A673 (cell line): ENCODE data around the gene ABCA7. TPM values are rescaled to one million over a fixed set of nuclear protein-coding genes. Genes with fewer than 3 reads are reported as not detected.

Experiments used
- BruUV-seq: library from RNA; stranded (reverse); fragments of 400-500 nt; replicated peaks from 2 replicates; lab custom pipeline; 2021; lab: Mats Ljungman, UMichigan
- CTCF ChIA-PET: fragments of 300-600 bp; sonication (Branson Sonifier 250); formaldehyde crosslinking; loops from one replicate; lab custom pipeline; 2022; ENCODE audit warnings: antibody characterized with exemption; lab: Charles Lee
- POLR2A ChIA-PET: fragments of 300-600 bp; sonication (Branson Sonifier 250); formaldehyde crosslinking; loops from one replicate; lab custom pipeline; 2022; ENCODE audit warnings: antibody characterized with exemption; ENCODE audit not compliant: low non-redundant PET; lab: Charles Lee
- DNase-seq: peaks from one replicate; pipeline ENCODE4 v3.0.0-alpha.2; 2015; ENCODE audit warnings: low spot score
- H3K27ac ChIP-seq: fragments of 200-600 bp; sonication (generic); 2 replicates; pipeline ENCODE4 v1.5.1; 2016; ENCODE audit warnings: mixed run types, low read depth, mild to moderate bottlenecking, mixed read lengths, antibody characterized with exemption, low read length; ENCODE audit not compliant: poor library complexity, severe bottlenecking
- H3K27me3 ChIP-seq: fragments of 200-600 bp; sonication (generic); replicated peaks from 2 replicates; pipeline ENCODE4 v1.6.1; 2017; ENCODE audit warnings: mixed run types, low read depth, mild to moderate bottlenecking, mixed read lengths, antibody characterized with exemption, low read length; ENCODE audit not compliant: insufficient read depth, poor library complexity
- H3K36me3 ChIP-seq: fragments of 200-600 bp; sonication (generic); 2 replicates; pipeline ENCODE4 v1.6.1; 2016; ENCODE audit warnings: mixed run types, mild to moderate bottlenecking, mixed read lengths, antibody characterized with exemption, low read length; ENCODE audit not compliant: insufficient read depth, poor library complexity, severe bottlenecking
- H3K4me1 ChIP-seq: fragments of 200-600 bp; sonication (generic); 2 replicates; pipeline ENCODE4 v1.6.1; 2017; ENCODE audit warnings: mixed run types, mild to moderate bottlenecking, mixed read lengths, antibody characterized with exemption, low read length; ENCODE audit not compliant: insufficient read depth, poor library complexity, severe bottlenecking
- H3K4me3 ChIP-seq: fragments of 200-600 bp; sonication (generic); 2 replicates; pipeline ENCODE4 v1.5.1; 2016; ENCODE audit warnings: low read depth, mixed run types, mild to moderate bottlenecking, mixed read lengths, low read length; ENCODE audit not compliant: poor library complexity, severe bottlenecking
- H3K9me3 ChIP-seq: fragments of 200-600 bp; sonication (generic); 2 replicates; pipeline ENCODE4 v1.6.1; 2016; ENCODE audit warnings: mixed run types, low read depth, mild to moderate bottlenecking, mixed read lengths, antibody characterized with exemption, low read length; ENCODE audit not compliant: poor library complexity, severe bottlenecking
- CTCF ChIP-seq: fragments of 300-800, 200-600 bp; sonication (generic); conservative IDR thresholded peaks from 2 replicates; pipeline ENCODE4 v1.5.1; 2017; ENCODE audit warnings: low read depth, mild to moderate bottlenecking, antibody characterized with exemption, low read length, moderate library complexity, mixed read lengths
- EZH2 ChIP-seq: fragments of 200-600 bp; sonication (generic); IDR thresholded peaks from 2 replicates; pipeline ENCODE4 v1.6.1; 2017; ENCODE audit warnings: borderline replicate concordance, low read depth, mild to moderate bottlenecking, mixed read lengths, antibody characterized with exemption, low read length; ENCODE audit not compliant: poor library complexity, severe bottlenecking
- intact Hi-C: fragments of 100-400 bp; cut with micrococcal nuclease; formaldehyde crosslinking; loops from one replicate; pipeline ENCODE4 v1.10.0; 2022; ENCODE audit not compliant: unreplicated experiment
- total RNA-seq: library from RNA; stranded (reverse); gene quantifications from 2 replicates; pipeline ENCODE4 v1.2.3, GENCODE V29; 2021

ABCA7 gene
- total RNA-seq, 1 experiment from 2014 or later, result 12.0 TPM

GRCh38 chr19:1000591-1001537 lies 39.0 kb upstream of the ABCA7 start:
- CTCF ChIA-PET, result interaction anchor here (0.7 kb wide), 1 partner anchor 134 kb away, joined by 3 read pairs; no protein-coding TSS in a partner anchor
- Histone ChIP-seq H3K4me1 (peaks cover 20% of the 10 kb centered on the region), H3K36me3 (no peaks in the 10 kb centered on the region), H3K9me3 (no peaks in the 10 kb centered on the region), H3K4me3 (peak overlapping the region; percentile 17), H3K27me3 (peaks cover 50% of the 10 kb centered on the region), H3K27ac (no peak overlapping the region)
- intact Hi-C loops, result no loop called here
- TF ChIP-seq CTCF, result no peak
- no peak for TF ChIP-seq EZH2
- no TSS peak for BruUV-seq
- DNase-seq, result no peak
- POLR2A ChIA-PET, result interaction anchor here (0.6 kb wide), 1 partner anchor 118 kb away, joined by 4 read pairs; no protein-coding TSS in a partner anchor

- intact Hi-C loops, result no loop called here
- H3K4me3 ChIP-seq, result no peak overlapping the region
- H3K4me1 ChIP-seq, result peaks cover 12% of the 10 kb centered on the region
- no peak overlapping the region for H3K27ac ChIP-seq
- peaks cover 44% of the 10 kb centered on the region for H3K27me3 ChIP-seq
- CTCF ChIA-PET, result interaction anchor here (0.7 kb wide), 1 partner anchor 135 kb away, joined by 3 read pairs; no protein-coding TSS in a partner anchor
- TF ChIP-seq EZH2 (no peak), CTCF (peak; percentile 92)
- POLR2A ChIA-PET, result interaction anchor here (0.6 kb wide), 1 partner anchor 70 kb away, joined by 3 read pairs; no protein-coding TSS in a partner anchor
- DNase-seq, result peak; percentile 74
- H3K9me3 ChIP-seq, result no peaks in the 10 kb centered on the region
- BruUV-seq, result no TSS peak
- H3K36me3 ChIP-seq, result no peaks in the 10 kb centered on the region
Measured at GRCh38 chr19:1001538-1002166, 38.3 kb upstream of the ABCA7 start.

- CTCF ChIA-PET, result interaction anchor here (0.6 kb wide), 1 partner anchor 264 kb away, joined by 6 read pairs; no protein-coding TSS in a partner anchor
- Histone ChIP-seq H3K9me3 (no peaks in the 10 kb centered on the region), H3K27me3 (peaks cover 34% of the 10 kb centered on the region), H3K36me3 (no peaks in the 10 kb centered on the region), H3K4me1 (peaks cover 11% of the 10 kb centered on the region), H3K27ac (no peak overlapping the region), H3K4me3 (no peak overlapping the region)
- DNase-seq, result no peak
- intact Hi-C loops, result no loop called here
- TF ChIP-seq EZH2 (no peak), CTCF (no peak)
- BruUV-seq, result no TSS peak
- POLR2A ChIA-PET, result no interaction called here
Measured at GRCh38 chr19:1002600-1002999, 37.3 kb upstream of the ABCA7 start.
